C4-2B (cell line): ENCODE data around the gene POLR2M.

Source experiments
- ZFX ChIP-seq: fragments of 450-650 bp; IDR thresholded peaks from 2 replicates; pipeline ENCODE4 v1.6.1; 2017
- TF ChIP-seq, protein P1 (sequence below): fragments of 450-650 bp; conservative IDR thresholded peaks from 2 replicates; pipeline ENCODE4 v1.5.1; 2017; ENCODE audit warnings: mild to moderate bottlenecking

DNA sequence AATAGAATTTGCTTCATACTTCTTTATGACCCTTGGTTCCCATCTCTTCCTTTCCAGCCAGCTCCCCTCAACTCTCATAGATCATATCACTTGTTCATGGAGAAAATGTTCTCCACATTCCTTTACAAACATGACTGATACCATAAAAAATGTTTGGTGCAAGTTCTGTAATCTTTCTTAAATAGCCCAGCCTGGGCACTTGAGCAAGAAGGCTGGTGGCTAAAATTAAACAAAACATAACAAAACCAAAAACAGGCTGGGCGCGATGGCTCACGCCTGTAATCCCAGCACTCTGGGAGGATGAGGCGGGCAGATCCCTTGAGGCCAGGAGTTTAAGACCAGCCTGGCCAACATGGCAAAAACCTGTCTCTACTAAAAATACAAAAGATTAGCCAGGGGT lies 8.9 kb upstream of the POLR2M start:
- TF ChIP-seq ZFX: no peak
- TF ChIP-seq, protein P1, sequence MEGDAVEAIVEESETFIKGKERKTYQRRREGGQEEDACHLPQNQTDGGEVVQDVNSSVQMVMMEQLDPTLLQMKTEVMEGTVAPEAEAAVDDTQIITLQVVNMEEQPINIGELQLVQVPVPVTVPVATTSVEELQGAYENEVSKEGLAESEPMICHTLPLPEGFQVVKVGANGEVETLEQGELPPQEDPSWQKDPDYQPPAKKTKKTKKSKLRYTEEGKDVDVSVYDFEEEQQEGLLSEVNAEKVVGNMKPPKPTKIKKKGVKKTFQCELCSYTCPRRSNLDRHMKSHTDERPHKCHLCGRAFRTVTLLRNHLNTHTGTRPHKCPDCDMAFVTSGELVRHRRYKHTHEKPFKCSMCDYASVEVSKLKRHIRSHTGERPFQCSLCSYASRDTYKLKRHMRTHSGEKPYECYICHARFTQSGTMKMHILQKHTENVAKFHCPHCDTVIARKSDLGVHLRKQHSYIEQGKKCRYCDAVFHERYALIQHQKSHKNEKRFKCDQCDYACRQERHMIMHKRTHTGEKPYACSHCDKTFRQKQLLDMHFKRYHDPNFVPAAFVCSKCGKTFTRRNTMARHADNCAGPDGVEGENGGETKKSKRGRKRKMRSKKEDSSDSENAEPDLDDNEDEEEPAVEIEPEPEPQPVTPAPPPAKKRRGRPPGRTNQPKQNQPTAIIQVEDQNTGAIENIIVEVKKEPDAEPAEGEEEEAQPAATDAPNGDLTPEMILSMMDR: no peak
